HepG2 (cell line): ENCODE measurements around the gene MAN2A2. TPM values are rescaled to one million over a fixed set of nuclear protein-coding genes. Genes with fewer than 3 reads are reported as not detected.
A peak's percentile ranks its signal among the peaks of the same experiment; 100 is the strongest.

ENCODE experiments used
- CEBPZ ChIP-seq: IDR thresholded peaks from 2 replicates; pipeline ENCODE4 v1.6.1; 2012; ENCODE audit warnings: low read length, improper control_type of control experiment
- CHD2 ChIP-seq: IDR thresholded peaks from 2 replicates; pipeline ENCODE4 v1.6.1; 2011; ENCODE audit warnings: low read depth, low read length, improper control_type of control experiment
- CREBL2 ChIP-seq: sonication (generic); formaldehyde crosslinking; IDR thresholded peaks from 2 replicates; pipeline ENCODE4 v1.8.1; 2023; ENCODE audit warnings: missing genetic modification reagents, mild to moderate bottlenecking, borderline replicate concordance
- DMAP1 ChIP-seq: IDR thresholded peaks from 2 replicates; pipeline ENCODE4 v1.6.1; 2016
- GPBP1L1 ChIP-seq: sonication (generic); formaldehyde crosslinking; IDR thresholded peaks from 2 replicates; pipeline ENCODE4 v1.5.0; 2020; ENCODE audit warnings: mild to moderate bottlenecking, missing genetic modification reagents
- GZF1 ChIP-seq: sonication (generic); formaldehyde crosslinking; IDR thresholded peaks from 2 replicates; pipeline ENCODE4 v1.5.1; 2020; ENCODE audit warnings: mild to moderate bottlenecking, missing genetic modification reagents
- HNF4A ChIP-seq: sonication (generic); formaldehyde crosslinking; IDR thresholded peaks from 2 replicates; pipeline ENCODE4 v1.4.0; 2020; ENCODE audit warnings: missing genetic modification reagents
- IRX3 ChIP-seq: sonication (generic); formaldehyde crosslinking; IDR thresholded peaks from 2 replicates; pipeline ENCODE4 v1.8.1; 2023; ENCODE audit warnings: mild to moderate bottlenecking, low read depth, missing genetic modification reagents, borderline replicate concordance
- MED1 ChIP-seq: sonication (generic); formaldehyde crosslinking; IDR thresholded peaks from 2 replicates; pipeline ENCODE4 v1.4.0; 2020; ENCODE audit warnings: missing genetic modification reagents
- NCOA5 ChIP-seq: sonication (generic); formaldehyde crosslinking; IDR thresholded peaks from 2 replicates; pipeline ENCODE4 v1.4.0; 2020; ENCODE audit warnings: missing genetic modification reagents
- SMARCE1 ChIP-seq: fragments of 450-650 bp; IDR thresholded peaks from 2 replicates; pipeline ENCODE4 v1.6.1; 2017; ENCODE audit warnings: borderline replicate concordance
- TEAD2 ChIP-seq: sonication (generic); formaldehyde crosslinking; IDR thresholded peaks from 2 replicates; pipeline ENCODE4 v1.9.0; 2021; ENCODE audit warnings: missing genetic modification reagents
- TFAP4 ChIP-seq: sonication (generic); IDR thresholded peaks from 2 replicates; pipeline ENCODE4 v1.6.1; 2016; ENCODE audit warnings: low read depth, borderline replicate concordance
- TFDP1 ChIP-seq: IDR thresholded peaks from 2 replicates; pipeline ENCODE4 v1.6.1; 2016; ENCODE audit warnings: missing compliant biosample characterization, missing genetic modification reagents, borderline replicate concordance
- TP53 ChIP-seq: sonication (generic); formaldehyde crosslinking; conservative IDR thresholded peaks from 2 replicates; pipeline ENCODE4 v1.4.0; 2020; ENCODE audit warnings: missing genetic modification reagents
- TSC22D2 ChIP-seq: sonication (generic); formaldehyde crosslinking; IDR thresholded peaks from 2 replicates; pipeline ENCODE4 v1.5.1; 2020; ENCODE audit warnings: missing genetic modification reagents, mild to moderate bottlenecking, borderline replicate concordance
- ZBTB26 ChIP-seq: IDR thresholded peaks from 2 replicates; pipeline ENCODE4 v1.6.1; 2016; ENCODE audit warnings: missing compliant biosample characterization, missing genetic modification reagents, borderline replicate concordance
- ZFY ChIP-seq: sonication (generic); formaldehyde crosslinking; IDR thresholded peaks from 2 replicates; pipeline ENCODE4 v1.4.0; 2020; ENCODE audit warnings: missing genetic modification reagents
- ZNF232 ChIP-seq: sonication (generic); formaldehyde crosslinking; IDR thresholded peaks from 2 replicates; pipeline ENCODE4 v1.4.0; 2020; ENCODE audit warnings: missing genetic modification reagents, borderline replicate concordance
- ZNF496 ChIP-seq: sonication (generic); formaldehyde crosslinking; IDR thresholded peaks from 2 replicates; pipeline ENCODE4 v1.8.1; 2023; ENCODE audit warnings: mild to moderate bottlenecking, moderate library complexity, missing genetic modification reagents; ENCODE audit not compliant: insufficient replicate concordance
- ZSCAN31 ChIP-seq: sonication (generic); formaldehyde crosslinking; IDR thresholded peaks from 2 replicates; pipeline ENCODE4 v1.5.0; 2020; ENCODE audit warnings: low read depth, mild to moderate bottlenecking, missing genetic modification reagents
- polyA plus RNA-seq, 8 experiments: library from polyadenylated mRNA; depleted of rRNA in 3 of 8; stranded (reverse) in 7 of 8; unstranded in 1 of 8; fragments of >200 nt; fragmentation: Illumina TruSeq in 4 of 8; extraction: Trizol in 4 of 8; gene quantifications; 2 replicates each; pipeline versions ENCODE4 v1.2.1 to v1.2.3, GENCODE V29; 2011 to 2016; ENCODE audit warnings: low read depth in 4 of 8, missing spikeins in 1 of 8, mixed read lengths in 1 of 8; ENCODE audit not compliant: insufficient read depth in 1 of 8
- total RNA-seq, 5 experiments: library from RNA; depleted of rRNA; stranded (reverse); fragments of >200 nt; fragmentation: Illumina TruSeq; extraction: Trizol; gene quantifications; 2 replicates each; pipeline ENCODE4 v1.2.3, GENCODE V29; 2016; ENCODE audit warnings: low read depth in 1 of 5

The MAN2A2 gene
- total and polyA plus RNA-seq, 2 of the 13 experiments (the other 11 are each of a cell fraction or from before 2014, with no cell fraction given) = 17.5 to 51.5 TPM

- no peak for TF ChIP-seq CREBL2 (CRISPR knock-in tag)
- TF ChIP-seq ZBTB26 = 0 out of 2 replicates have a peak, but pooled peaks have one; percentile 38
- TF ChIP-seq ZSCAN31 (CRISPR knock-in tag) = peak; percentile 12; the same call in 1 of the 2 replicates
- no peak for TF ChIP-seq GZF1
- peak; percentile 87 for TF ChIP-seq TFAP4
- no peak; the same call in 1 of the 2 replicates for TF ChIP-seq IRX3 (CRISPR knock-in tag)
- no peak for TF ChIP-seq GPBP1L1 (CRISPR knock-in tag)
- peak; percentile 88 for TF ChIP-seq DMAP1 (CRISPR knock-in tag)
- TF ChIP-seq TFDP1 (CRISPR knock-in tag) = peak; percentile 97
- peak; percentile 18; the same call in 1 of the 2 replicates for TF ChIP-seq TSC22D2
- TF ChIP-seq CEBPZ = no peak
- TF ChIP-seq ZNF496 (CRISPR knock-in tag) = no peak
- TF ChIP-seq ZFY (CRISPR knock-in tag) = peak; percentile 94
- no peak for TF ChIP-seq HNF4A (CRISPR knock-in tag)
- no peak for TF ChIP-seq CHD2
- TF ChIP-seq MED1 (CRISPR knock-in tag) = peak; percentile 71
- no peak for TF ChIP-seq NCOA5 (CRISPR knock-in tag)
- TF ChIP-seq SMARCE1 = no peak
- TF ChIP-seq ZNF232 (CRISPR knock-in tag) = peak; percentile 80; the same call in 1 of the 2 replicates
- TF ChIP-seq TP53 (CRISPR knock-in tag) = 0 out of 2 replicates have a peak, but pooled peaks have one; percentile 55
- no peak for TF ChIP-seq TEAD2
Measured at GRCh38 chr15:90954712-90955623, 51.9 kb downstream of the MAN2A2 start, which contains the start of gene RCCD1 (continued).
